SK-N-MC (cell line): Measurements from ENCODE around the gene CSTF1.

Source experiments
- EZH2 ChIP-seq: fragments of 200-600 bp; sonication (generic); IDR thresholded peaks from one replicate; pipeline ENCODE4 v1.6.1; 2017; ENCODE audit warnings: antibody characterized with exemption
- FOXP2 ChIP-seq: optimal IDR thresholded peaks from 2 replicates; pipeline ENCODE3; 2011; ENCODE audit warnings: mild to moderate bottlenecking, moderate library complexity; ENCODE audit not compliant: insufficient read depth; ENCODE audit errors: extremely low read length, control extremely low read depth

GRCh38 chr20:56385130-56385529 is 7.3 kb upstream of the CSTF1 start:
- TF ChIP-seq EZH2: no peak
- TF ChIP-seq FOXP2: no peak
